NOMO-1 treated with dmso at 0.1 percent for 144 hours (cell line): ENCODE results near the gene FBN3.

Source experiments
- DNase-seq: peaks from one replicate; lab custom pipeline; 2025; ENCODE audit not compliant: unreplicated experiment; lab: John Stamatoyannopoulos, UW

Gene FBN3

GRCh38 chr19:8093740-8094139 lies 55.7 kb downstream of the FBN3 start:
- no peak for DNase-seq

DNA sequence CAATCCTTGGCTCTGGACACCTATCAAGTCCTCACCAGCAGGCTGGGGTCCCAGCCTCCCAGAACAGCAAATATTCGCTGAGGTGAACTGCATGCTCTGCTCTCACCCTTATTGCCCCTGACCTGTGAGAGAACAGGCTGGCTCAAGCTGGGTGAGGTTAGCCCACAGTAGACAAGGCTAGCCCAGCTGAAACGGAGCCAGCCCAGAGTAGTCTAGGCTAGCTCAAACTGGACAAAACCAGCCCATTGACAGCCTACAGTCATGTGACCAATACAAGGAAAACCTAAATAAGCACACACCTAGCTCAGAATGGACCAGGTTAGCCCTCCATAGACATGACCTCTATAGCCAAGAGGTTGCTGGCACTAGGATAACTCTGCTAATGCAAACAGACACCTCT lies 58.4 kb downstream of the FBN3 start:
- no peak for DNase-seq

GRCh38 chr19:8089664-8090601 lies 59.5 kb downstream of the FBN3 start:
- DNase-seq = no peak

DNA sequence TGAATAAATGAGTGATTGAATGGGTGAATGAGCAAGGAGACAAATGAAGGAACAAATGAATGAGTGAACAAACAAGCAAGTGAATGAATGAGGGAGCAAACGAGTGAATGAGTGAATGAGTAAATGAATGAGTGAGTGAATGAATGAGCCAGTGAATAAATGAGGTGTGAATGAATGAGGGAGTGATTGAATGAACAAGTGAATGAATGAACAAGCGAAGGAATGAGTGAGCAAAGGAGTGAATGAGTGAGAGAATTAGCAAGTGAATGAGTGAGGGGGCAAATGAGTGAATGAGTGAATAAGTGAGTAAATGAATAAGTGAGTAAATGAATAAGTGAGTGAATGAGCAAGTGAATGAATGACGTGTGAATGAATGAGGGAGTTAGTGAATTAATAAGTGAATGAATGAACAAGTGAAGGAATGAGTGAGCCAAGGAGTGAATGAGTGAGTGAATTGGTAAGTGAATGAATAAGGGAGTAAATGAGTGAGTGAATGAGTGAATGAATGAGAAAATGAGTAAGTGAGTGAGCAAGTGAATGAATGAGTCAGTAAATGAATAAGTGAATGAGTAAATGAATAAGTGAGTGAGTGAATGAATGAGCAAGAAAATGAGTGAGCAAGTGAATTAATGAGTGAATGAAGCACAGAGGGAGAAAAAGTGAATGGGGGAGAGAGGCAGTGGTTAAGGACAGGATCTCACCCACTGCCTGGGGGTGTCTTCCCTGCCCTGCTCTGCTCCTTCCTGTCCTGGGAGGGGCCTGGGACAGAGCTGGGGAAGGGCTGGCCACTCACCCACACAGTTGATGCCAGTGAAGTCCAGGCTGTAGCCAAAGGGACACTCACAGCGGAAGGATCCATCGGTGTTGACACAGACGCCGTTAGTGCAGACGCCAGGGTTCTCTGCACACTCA lies 60.4 kb downstream of the FBN3 start:
- no peak for DNase-seq

GRCh38 chr19:8087876-8088275 lies 61.5 kb downstream of the FBN3 start:
- no peak for DNase-seq

DNA sequence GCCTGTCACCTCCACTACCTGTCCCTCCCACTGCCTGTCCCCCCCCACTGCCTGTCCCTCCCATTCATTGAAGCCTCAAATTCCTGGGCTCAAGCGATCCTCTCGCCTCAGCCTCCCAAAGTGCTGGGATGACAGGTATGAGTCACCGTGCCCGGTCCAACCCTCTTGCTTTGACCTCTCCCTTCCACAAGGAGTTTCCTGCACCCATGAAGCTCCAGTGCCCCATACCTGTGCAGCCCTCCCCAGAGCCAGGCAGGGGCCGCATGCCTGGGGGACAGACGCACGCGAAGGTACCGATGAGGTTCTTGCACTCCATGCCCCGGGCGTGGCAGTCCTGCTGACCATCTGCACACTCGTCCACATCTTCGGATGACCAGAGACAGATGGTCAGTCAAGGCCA lies 62.5 kb downstream of the FBN3 start:
- DNase-seq = no peak

GRCh38 chr19:8085598-8086408 lies 63.6 kb downstream of the FBN3 start:
- peak; percentile 19 for DNase-seq

DNA sequence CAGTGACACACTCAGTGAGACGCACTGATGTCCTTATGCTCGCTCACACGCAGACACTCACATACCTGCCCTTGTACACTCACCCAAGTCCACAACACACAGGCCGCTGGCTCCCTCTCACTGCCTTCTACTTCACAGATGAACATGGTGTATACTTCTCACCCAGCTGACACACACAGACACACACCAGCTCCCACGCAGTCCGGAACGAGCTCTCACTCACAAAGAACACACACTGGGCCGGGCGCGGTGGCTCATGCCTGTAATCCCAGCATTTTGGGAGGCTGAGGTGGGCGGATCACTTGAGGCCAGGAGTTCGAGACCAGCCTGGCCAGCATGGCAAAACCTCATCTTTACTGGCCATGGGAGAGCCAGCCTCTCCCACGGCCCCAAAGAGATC lies 65.2 kb downstream of the FBN3 start:
- no peak for DNase-seq

DNA sequence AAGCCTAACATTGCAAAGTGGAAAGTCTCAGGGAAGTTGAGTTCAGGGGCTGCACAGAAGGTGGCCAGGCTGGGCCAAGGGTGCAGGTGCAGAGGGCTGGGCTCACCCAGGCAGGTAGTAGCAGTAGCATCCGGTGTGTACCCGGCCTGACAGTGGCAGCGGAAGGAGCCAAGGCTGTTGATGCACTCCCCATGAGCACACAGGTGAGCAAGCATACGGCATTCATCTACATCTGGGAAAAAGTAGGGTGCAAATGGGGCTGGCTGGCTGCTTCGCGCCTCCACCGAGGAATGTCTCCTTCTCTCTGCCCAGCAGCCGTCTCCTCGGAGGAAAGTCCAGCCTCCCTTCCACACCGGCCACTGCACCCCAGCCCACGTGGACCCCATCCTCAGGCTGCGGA lies 66.3 kb downstream of the FBN3 start:
- no peak for DNase-seq

DNA sequence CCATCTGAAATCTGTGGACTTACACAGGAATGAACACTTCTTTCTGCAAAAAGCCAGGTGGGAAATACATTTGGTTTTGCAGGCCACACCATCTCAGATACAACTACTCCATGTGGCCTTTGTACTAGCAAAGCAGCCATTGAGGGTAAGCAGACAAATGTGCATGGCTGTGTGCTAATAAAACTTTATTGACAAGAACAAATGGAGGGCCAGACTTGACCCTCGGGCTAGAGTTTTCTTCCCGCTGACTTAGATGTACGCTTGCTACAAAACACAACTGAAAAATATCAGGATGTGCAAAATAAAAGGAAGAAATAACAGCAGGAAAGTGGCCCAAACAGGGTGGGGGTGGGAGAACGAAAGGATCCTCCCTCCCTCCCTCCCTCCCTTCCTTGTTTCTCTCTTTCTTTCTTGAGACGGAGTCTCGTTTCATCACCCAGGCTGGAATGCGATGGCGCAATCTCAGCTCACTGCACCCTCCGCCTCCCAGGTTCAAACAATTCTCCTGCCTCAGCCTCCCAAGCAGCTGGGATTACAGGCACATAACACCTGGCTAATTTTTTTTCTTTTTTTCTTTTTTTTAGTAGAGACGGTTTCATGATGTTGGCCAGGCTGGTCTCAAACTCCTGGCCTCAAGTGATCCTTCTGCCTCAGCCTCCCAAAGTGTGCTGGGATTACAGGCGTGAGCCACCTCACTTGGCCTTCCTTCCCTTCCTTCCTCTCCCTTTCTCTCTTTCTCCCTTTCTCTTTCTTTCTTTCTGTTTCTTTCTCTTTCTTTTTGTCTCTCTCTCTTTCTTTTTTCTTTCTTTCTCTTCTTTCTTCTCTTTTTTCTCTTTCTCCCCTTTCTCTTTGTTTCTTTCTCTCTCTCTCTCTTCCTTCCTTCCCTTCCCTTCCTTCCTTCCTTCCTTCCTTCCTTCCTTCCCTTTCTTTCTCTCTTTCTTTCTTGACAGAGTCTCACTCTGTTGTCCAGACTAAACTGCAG lies 67.5 kb downstream of the FBN3 start:
- DNase-seq = no peak

DNA sequence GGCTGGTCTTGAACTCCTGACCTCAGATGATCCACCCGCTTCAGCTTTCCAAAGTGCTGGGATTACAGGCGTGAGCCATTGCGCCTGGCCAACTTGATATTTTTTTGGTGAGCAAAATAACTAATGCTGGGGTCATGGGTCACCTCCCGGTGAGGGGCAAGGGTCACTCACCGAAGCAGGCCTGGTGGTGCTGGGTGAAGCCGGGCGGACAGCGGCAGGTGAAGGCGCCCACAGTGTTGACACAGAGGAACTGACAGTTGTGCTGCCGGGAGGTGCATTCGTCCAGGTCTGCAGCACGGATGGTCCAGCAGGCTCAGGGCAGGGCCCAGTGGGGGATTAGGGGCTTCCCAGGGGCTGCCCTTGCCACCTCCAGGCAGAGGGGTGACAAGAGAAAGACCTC lies 68.6 kb downstream of the FBN3 start:
- DNase-seq = no peak

DNA sequence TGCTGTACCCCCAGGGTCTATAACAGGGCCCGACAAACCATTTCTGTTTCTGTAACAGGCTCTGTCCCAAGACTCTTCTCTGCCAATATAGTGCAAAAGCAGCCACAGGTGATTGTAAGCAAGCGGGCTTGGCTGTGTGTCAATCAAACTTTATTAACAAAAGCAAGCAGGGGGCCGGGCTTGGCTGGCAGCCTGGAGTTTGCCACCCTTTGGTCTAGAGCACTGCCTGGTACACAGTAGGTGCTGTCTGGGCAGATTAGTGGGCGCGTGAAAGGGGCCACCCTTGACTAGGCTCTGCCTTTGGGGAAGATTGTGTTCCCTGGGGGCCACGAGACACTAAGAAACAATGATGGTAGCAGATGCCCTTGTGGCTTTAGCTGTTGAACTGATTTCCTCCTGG lies 69.4 kb downstream of the FBN3 start:
- no peak for DNase-seq

GRCh38 chr19:8075158-8076074 lies 74.0 kb downstream of the FBN3 start:
- no peak for DNase-seq

- DNase-seq = no peak
These were observed 74.9 kb downstream of the FBN3 start for GRCh38 chr19:8074501-8074900.

GRCh38 chr19:8071912-8072311 lies 77.5 kb downstream of the FBN3 start:
- DNase-seq = no peak

GRCh38 chr19:8069096-8069973 lies 80.1 kb downstream of the FBN3 start:
- DNase-seq = no peak

DNA sequence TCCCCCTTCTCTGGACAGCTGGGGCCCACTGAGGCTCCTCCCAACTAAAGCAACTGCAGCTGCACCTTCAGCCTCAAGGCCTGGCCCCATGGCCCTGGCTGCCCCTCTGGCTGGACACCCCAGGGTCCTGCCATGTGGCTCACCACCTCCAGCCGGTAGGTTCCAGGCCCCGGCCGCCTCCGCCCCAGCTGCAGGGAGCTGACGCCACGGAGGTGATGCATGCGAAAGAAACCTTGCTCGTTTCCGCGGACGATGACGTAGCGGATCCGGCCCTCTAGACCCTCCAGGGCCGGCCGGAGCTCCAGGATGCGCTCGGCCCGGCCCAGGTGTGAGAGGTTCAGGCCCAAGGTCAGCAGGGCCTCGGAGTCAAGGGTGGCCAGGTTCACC lies 83.5 kb downstream of the FBN3 start:
- no peak for DNase-seq
